Measurements from ENCODE around the gene RAD51. TPM values are rescaled to one million over a fixed set of nuclear protein-coding genes. Genes with fewer than 3 reads are reported as not detected.

RAD51 gene
- total and polyA plus RNA-seq, 2 of the 8 experiments (the other 6 are each of a cell fraction or from before 2014, with no cell fraction given) = 32.2 to 42.4 TPM

DNA sequence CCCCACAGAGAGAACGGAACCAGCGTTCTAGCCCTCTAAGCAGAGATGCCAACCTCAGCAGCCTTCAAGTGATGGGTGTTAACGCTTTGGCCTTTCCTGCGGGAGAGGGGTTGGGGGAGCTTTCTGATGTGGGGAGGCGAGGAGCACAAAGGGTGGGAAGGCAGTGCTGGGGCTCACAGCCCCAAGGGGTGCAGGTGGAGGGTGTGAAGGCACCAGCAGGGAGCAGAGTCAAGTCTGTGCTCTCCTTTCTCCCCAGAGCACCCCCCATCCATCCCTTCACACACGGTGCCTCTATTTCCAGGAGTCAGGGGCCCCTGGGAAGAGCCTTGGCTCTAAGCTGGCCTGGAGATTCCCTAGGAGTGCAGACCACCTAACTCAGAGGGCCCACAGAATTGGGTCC lies 78.9 kb downstream of the RAD51 start (continued):
- TF ChIP-seq, protein P1, sequence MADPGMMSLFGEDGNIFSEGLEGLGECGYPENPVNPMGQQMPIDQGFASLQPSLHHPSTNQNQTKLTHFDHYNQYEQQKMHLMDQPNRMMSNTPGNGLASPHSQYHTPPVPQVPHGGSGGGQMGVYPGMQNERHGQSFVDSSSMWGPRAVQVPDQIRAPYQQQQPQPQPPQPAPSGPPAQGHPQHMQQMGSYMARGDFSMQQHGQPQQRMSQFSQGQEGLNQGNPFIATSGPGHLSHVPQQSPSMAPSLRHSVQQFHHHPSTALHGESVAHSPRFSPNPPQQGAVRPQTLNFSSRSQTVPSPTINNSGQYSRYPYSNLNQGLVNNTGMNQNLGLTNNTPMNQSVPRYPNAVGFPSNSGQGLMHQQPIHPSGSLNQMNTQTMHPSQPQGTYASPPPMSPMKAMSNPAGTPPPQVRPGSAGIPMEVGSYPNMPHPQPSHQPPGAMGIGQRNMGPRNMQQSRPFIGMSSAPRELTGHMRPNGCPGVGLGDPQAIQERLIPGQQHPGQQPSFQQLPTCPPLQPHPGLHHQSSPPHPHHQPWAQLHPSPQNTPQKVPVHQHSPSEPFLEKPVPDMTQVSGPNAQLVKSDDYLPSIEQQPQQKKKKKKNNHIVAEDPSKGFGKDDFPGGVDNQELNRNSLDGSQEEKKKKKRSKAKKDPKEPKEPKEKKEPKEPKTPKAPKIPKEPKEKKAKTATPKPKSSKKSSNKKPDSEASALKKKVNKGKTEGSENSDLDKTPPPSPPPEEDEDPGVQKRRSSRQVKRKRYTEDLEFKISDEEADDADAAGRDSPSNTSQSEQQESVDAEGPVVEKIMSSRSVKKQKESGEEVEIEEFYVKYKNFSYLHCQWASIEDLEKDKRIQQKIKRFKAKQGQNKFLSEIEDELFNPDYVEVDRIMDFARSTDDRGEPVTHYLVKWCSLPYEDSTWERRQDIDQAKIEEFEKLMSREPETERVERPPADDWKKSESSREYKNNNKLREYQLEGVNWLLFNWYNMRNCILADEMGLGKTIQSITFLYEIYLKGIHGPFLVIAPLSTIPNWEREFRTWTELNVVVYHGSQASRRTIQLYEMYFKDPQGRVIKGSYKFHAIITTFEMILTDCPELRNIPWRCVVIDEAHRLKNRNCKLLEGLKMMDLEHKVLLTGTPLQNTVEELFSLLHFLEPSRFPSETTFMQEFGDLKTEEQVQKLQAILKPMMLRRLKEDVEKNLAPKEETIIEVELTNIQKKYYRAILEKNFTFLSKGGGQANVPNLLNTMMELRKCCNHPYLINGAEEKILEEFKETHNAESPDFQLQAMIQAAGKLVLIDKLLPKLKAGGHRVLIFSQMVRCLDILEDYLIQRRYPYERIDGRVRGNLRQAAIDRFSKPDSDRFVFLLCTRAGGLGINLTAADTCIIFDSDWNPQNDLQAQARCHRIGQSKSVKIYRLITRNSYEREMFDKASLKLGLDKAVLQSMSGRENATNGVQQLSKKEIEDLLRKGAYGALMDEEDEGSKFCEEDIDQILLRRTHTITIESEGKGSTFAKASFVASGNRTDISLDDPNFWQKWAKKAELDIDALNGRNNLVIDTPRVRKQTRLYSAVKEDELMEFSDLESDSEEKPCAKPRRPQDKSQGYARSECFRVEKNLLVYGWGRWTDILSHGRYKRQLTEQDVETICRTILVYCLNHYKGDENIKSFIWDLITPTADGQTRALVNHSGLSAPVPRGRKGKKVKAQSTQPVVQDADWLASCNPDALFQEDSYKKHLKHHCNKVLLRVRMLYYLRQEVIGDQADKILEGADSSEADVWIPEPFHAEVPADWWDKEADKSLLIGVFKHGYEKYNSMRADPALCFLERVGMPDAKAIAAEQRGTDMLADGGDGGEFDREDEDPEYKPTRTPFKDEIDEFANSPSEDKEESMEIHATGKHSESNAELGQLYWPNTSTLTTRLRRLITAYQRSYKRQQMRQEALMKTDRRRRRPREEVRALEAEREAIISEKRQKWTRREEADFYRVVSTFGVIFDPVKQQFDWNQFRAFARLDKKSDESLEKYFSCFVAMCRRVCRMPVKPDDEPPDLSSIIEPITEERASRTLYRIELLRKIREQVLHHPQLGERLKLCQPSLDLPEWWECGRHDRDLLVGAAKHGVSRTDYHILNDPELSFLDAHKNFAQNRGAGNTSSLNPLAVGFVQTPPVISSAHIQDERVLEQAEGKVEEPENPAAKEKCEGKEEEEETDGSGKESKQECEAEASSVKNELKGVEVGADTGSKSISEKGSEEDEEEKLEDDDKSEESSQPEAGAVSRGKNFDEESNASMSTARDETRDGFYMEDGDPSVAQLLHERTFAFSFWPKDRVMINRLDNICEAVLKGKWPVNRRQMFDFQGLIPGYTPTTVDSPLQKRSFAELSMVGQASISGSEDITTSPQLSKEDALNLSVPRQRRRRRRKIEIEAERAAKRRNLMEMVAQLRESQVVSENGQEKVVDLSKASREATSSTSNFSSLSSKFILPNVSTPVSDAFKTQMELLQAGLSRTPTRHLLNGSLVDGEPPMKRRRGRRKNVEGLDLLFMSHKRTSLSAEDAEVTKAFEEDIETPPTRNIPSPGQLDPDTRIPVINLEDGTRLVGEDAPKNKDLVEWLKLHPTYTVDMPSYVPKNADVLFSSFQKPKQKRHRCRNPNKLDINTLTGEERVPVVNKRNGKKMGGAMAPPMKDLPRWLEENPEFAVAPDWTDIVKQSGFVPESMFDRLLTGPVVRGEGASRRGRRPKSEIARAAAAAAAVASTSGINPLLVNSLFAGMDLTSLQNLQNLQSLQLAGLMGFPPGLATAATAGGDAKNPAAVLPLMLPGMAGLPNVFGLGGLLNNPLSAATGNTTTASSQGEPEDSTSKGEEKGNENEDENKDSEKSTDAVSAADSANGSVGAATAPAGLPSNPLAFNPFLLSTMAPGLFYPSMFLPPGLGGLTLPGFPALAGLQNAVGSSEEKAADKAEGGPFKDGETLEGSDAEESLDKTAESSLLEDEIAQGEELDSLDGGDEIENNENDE (IDR thresholded peaks at IDR 0.05; ENCODE audit: insufficient replicate concordance, low read length) = no peak
- no peak for TF ChIP-seq CBX8 (IDR thresholded peaks at IDR 0.05; ENCODE audit: borderline replicate concordance, low read depth, low read length)
- no peak for TF ChIP-seq CHD2 (IDR thresholded peaks at IDR 0.05; ENCODE audit: low read length)
- TF ChIP-seq SIRT6 (IDR thresholded peaks at IDR 0.05; ENCODE audit: low read length) = no peak
- TF ChIP-seq NRF1 (IDR thresholded peaks at IDR 0.05; ENCODE audit: low read depth, low read length) = no peak
- TF ChIP-seq KDM5A (IDR thresholded peaks at IDR 0.05; ENCODE audit: low read length) = no peak
- TF ChIP-seq SP2 (IDR thresholded peaks at IDR 0.05; ENCODE audit: low read length) = no peak
- TF ChIP-seq EP300 (IDR thresholded peaks at IDR 0.05; ENCODE audit: borderline replicate concordance in 1 of 2, low read depth in 2 of 2, low read length in 2 of 2) = no peak
- TF ChIP-seq, protein P2, sequence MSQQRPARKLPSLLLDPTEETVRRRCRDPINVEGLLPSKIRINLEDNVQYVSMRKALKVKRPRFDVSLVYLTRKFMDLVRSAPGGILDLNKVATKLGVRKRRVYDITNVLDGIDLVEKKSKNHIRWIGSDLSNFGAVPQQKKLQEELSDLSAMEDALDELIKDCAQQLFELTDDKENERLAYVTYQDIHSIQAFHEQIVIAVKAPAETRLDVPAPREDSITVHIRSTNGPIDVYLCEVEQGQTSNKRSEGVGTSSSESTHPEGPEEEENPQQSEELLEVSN (IDR thresholded peaks at IDR 0.05) = no peak
- no peak for TF ChIP-seq JUND (IDR thresholded peaks at IDR 0.05; ENCODE audit: low read length)
- TF ChIP-seq GTF2F1 (IDR thresholded peaks at IDR 0.05; ENCODE audit: borderline replicate concordance, low read depth, low read length) = no peak
- TF ChIP-seq JUN (IDR thresholded peaks at IDR 0.05; ENCODE audit: low read depth, low read length) = no peak
